ENCODE measurements around the gene MEP1B.
"Not testable (repeated sequence)": the region's sequence is repeated elsewhere in the genome, so short reads cannot be mapped to it uniquely, and the experiment has no call there.

Gene MEP1B

GRCh38 chr18:32208023-32208422, 18.2 kb downstream of the MEP1B start:
- no peak overlapping the region for H3K27ac ChIP-seq
- no peak overlapping the region for H3K4me3 ChIP-seq

GRCh38 chr18:32208577-32208976, 18.7 kb downstream of the MEP1B start:
- H3K27ac ChIP-seq, result no peak overlapping the region

GRCh38 chr18:32209685-32210445, 20.0 kb downstream of the MEP1B start:
- H3K27ac ChIP-seq, result no peak overlapping the region
- no peak overlapping the region for H3K4me3 ChIP-seq

More at GRCh38 chr18:32208577-32208976, 18.7 kb downstream of the MEP1B start:
- no peak overlapping the region for H3K4me3 ChIP-seq

GRCh38 chr18:32213693-32214092, 23.9 kb downstream of the MEP1B start:
- no peak overlapping the region for H3K27ac ChIP-seq

GRCh38 chr18:32216390-32216789, 26.6 kb downstream of the MEP1B start:
- no peak overlapping the region for H3K4me3 ChIP-seq
- no peak overlapping the region for H3K27ac ChIP-seq

More at GRCh38 chr18:32213693-32214092, 23.9 kb downstream of the MEP1B start:
- no peak overlapping the region for H3K4me3 ChIP-seq

GRCh38 chr18:32219431-32220018, 29.7 kb downstream of the MEP1B start:
- no peak overlapping the region for H3K27ac ChIP-seq
- no peak overlapping the region for H3K4me3 ChIP-seq

GRCh38 chr18:32233348-32233747, 43.5 kb downstream of the MEP1B start:
- not testable (repeated sequence) for H3K4me3 ChIP-seq, H3K27ac ChIP-seq

- Histone ChIP-seq H3K4me3 (no peak overlapping the region), H3K27ac (no peak overlapping the region)
Measured at GRCh38 chr18:32237049-32237448, 47.2 kb downstream of the MEP1B start.

- H3K4me3 ChIP-seq, result no peak overlapping the region
- no peak overlapping the region for H3K27ac ChIP-seq
Measured at GRCh38 chr18:32238635-32239268, 48.9 kb downstream of the MEP1B start.

- Histone ChIP-seq H3K27ac (no peak overlapping the region), H3K4me3 (no peak overlapping the region)
Measured at GRCh38 chr18:32242395-32242794, 52.6 kb downstream of the MEP1B start.

- H3K4me3 ChIP-seq, result no peak overlapping the region
- H3K27ac ChIP-seq, result no peak overlapping the region
Measured at GRCh38 chr18:32243358-32243757, 53.5 kb downstream of the MEP1B start.

GRCh38 chr18:32244881-32245280, 55.0 kb downstream of the MEP1B start:
- H3K4me3 ChIP-seq, result no peak overlapping the region
- H3K27ac ChIP-seq, result no peak overlapping the region

GRCh38 chr18:32249147-32249929, 59.5 kb downstream of the MEP1B start:
- Histone ChIP-seq H3K27ac (no peak overlapping the region), H3K4me3 (no peak overlapping the region)

GRCh38 chr18:32251466-32251865, 61.6 kb downstream of the MEP1B start:
- no peak overlapping the region for H3K27ac ChIP-seq
- no peak overlapping the region for H3K4me3 ChIP-seq

- Histone ChIP-seq H3K4me3 (no peak overlapping the region), H3K27ac (no peak overlapping the region)
Measured at GRCh38 chr18:32252141-32252860, 62.5 kb downstream of the MEP1B start.

GRCh38 chr18:32255570-32255969, 65.7 kb downstream of the MEP1B start:
- Histone ChIP-seq H3K4me3 (no peak overlapping the region), H3K27ac (no peak overlapping the region)

- no peak overlapping the region for H3K27ac ChIP-seq
Measured at GRCh38 chr18:32257084-32257785, 67.4 kb downstream of the MEP1B start.

GRCh38 chr18:32258148-32258547, 68.3 kb downstream of the MEP1B start:
- H3K4me3 ChIP-seq, result no peak overlapping the region
- peak overlapping the region in 1 of 21 experiments; percentile 2 for H3K27ac ChIP-seq

More at GRCh38 chr18:32257084-32257785, 67.4 kb downstream of the MEP1B start:
- H3K4me3 ChIP-seq, result no peak overlapping the region

All from skin epidermis (tissue), 12 donors.